Upper lobe of right lung (tissue), 1 donor: Measurements from ENCODE around the gene RABGGTA. TPM values are rescaled to one million over a fixed set of nuclear protein-coding genes. Genes with fewer than 3 reads are reported as not detected.

Experiments
- ATAC-seq: fragments of 200-7000 bp; cut with Tn5 transposase; one replicate; pipeline ENCODE4 v1.9.1; 2020; ENCODE audit warnings: mild to moderate bottlenecking, moderate library complexity
- DNase-seq: peaks from one replicate; pipeline ENCODE4 v3.0.0-alpha.2; 2020
- H3K27ac ChIP-seq: fragments of 200-600 bp; one replicate; pipeline ENCODE4 v1.8.0; 2022
- H3K27me3 ChIP-seq: fragments of 200-600 bp; one replicate; pipeline ENCODE4 v1.8.0; 2022; ENCODE audit warnings: mild to moderate bottlenecking
- H3K36me3 ChIP-seq: fragments of 200-600 bp; one replicate; pipeline ENCODE4 v1.8.0; 2022
- H3K4me1 ChIP-seq: fragments of 200-600 bp; one replicate; pipeline ENCODE4 v1.8.0; 2022
- H3K4me3 ChIP-seq: fragments of 200-600 bp; one replicate; pipeline ENCODE4 v1.8.0; 2022; ENCODE audit warnings: mild to moderate bottlenecking
- H3K9me3 ChIP-seq: fragments of 200-600 bp; one replicate; pipeline ENCODE4 v1.8.0; 2022
- intact Hi-C: fragments of 100-400 bp; cut with DNase I; formaldehyde crosslinking; loops from one replicate; pipeline ENCODE4 v1.11.0; 2022
- long read RNA-seq: library from polyadenylated mRNA; unstranded; transcript quantifications from one replicate; pipeline ENCODE4 v2.0.0, GENCODE V29; 2021
- total RNA-seq: library from RNA; stranded (reverse); fragmentation: NEBNext Ultra II Directional; extraction: Animal tissue kit (Norgen Biotek cat#: 25700); gene quantifications from one replicate; pipeline ENCODE4 v1.2.1, GENCODE V29; 2021
- TF ChIP-seq, protein P1 (sequence below): fragments of 200-600 bp; IDR thresholded peaks from one replicate; pipeline ENCODE4 v1.8.0; 2022; ENCODE audit warnings: antibody characterized with exemption
- donor health status: DM: no; HTN: yes; CAD: no; lungs with severe emphysema.

The RABGGTA gene
- total RNA-seq = 50.3 TPM
- long read RNA-seq, transcript RABGGTA-201 (17 exons, 2,088 nt) = major isoform, 45 of 98 reads
- long read RNA-seq, transcript RABGGTA-202 (16 exons, 2,265 nt) = minor isoform, 11 of 98 reads
- long read RNA-seq, partial matches to known transcripts = 13 of 98 reads
- long read RNA-seq, other reads (novel, unspliced or antisense) = 29 of 98 reads

GRCh38 chr14:24271134-24271833, at the start of gene RABGGTA:
TSS of gene RABGGTA (minus strand) at chr14:24271597. CDS start at chr14:24271115, 482 bp downstream.
- Histone ChIP-seq H3K36me3 (peaks cover 27% of the 10 kb centered on the region), H3K9me3 (no peaks in the 10 kb centered on the region), H3K27ac (peak within 1 kb of the TSS; percentile 100), H3K4me1 (peaks cover 37% of the 10 kb centered on the region), H3K27me3 (no peaks in the 10 kb centered on the region), H3K4me3 (peak within 1 kb of the TSS; percentile 95)
- TF ChIP-seq, protein P1, sequence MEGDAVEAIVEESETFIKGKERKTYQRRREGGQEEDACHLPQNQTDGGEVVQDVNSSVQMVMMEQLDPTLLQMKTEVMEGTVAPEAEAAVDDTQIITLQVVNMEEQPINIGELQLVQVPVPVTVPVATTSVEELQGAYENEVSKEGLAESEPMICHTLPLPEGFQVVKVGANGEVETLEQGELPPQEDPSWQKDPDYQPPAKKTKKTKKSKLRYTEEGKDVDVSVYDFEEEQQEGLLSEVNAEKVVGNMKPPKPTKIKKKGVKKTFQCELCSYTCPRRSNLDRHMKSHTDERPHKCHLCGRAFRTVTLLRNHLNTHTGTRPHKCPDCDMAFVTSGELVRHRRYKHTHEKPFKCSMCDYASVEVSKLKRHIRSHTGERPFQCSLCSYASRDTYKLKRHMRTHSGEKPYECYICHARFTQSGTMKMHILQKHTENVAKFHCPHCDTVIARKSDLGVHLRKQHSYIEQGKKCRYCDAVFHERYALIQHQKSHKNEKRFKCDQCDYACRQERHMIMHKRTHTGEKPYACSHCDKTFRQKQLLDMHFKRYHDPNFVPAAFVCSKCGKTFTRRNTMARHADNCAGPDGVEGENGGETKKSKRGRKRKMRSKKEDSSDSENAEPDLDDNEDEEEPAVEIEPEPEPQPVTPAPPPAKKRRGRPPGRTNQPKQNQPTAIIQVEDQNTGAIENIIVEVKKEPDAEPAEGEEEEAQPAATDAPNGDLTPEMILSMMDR = peak; percentile 69
- intact Hi-C loops = no loop called here
- ATAC-seq (peak; percentile 92), DNase-seq (peak; percentile 96)

DNA sequence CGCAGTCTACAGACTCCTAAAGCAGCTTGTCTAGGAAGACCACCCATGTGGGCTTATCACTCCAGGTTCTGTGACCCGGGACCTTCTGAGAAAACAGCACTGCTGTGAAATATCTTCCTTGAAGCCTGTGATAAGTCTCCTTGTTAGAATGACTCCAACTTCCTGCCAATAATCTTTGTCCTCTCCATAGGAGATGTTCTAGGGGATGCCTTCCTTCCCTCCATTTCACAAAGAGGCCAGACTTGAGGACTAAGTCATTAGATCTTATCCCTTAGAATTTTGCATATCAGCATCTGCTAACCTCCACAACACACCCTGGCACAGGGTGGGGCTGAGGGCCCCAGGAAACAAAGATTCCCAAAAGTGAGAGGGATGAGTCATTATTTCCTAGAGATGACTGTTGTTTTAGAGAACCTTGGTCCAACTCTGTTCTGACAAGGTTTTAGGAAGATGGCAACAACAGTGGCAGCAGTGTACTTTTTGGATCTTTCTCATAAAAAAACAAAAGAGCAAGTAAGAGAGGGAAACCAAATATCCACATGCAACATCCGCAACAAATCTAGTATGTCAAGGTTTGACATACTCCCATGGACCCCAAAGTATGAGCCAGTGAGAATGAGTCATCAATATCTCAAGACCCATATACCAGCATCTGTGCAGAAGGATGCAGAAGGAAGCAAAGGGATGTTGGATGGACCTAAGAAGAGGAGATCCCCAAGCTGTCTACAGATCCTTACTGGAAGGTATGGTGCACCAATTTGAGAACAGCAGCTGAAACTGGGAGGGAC, 45.9 kb upstream of the RABGGTA start:
- intact Hi-C loops = no loop called here
- Histone ChIP-seq H3K4me3 (no peak overlapping the region), H3K9me3 (no peaks in the 10 kb centered on the region), H3K27me3 (peaks cover 23% of the 10 kb centered on the region), H3K36me3 (no peaks in the 10 kb centered on the region), H3K27ac (no peak overlapping the region), H3K4me1 (peaks cover 48% of the 10 kb centered on the region)
- TF ChIP-seq, protein P1 = no peak
- DNase-seq (no peak), ATAC-seq (no peak)

- Histone ChIP-seq H3K4me1 (peaks cover 56% of the 10 kb centered on the region), H3K36me3 (no peaks in the 10 kb centered on the region), H3K27me3 (peaks cover 23% of the 10 kb centered on the region), H3K27ac (peak overlapping the region; percentile 63), H3K9me3 (no peaks in the 10 kb centered on the region), H3K4me3 (no peak overlapping the region)
- TF ChIP-seq, protein P1 = no peak
- intact Hi-C loops = no loop called here
- ATAC-seq (peak; percentile 5), DNase-seq (no peak)
Measured at GRCh38 chr14:24316597-24316950, 45.2 kb upstream of the RABGGTA start.

GRCh38 chr14:24315807-24316596, 44.6 kb upstream of the RABGGTA start:
- no peaks in the 10 kb centered on the region for H3K9me3 ChIP-seq
- H3K27me3 ChIP-seq = peaks cover 23% of the 10 kb centered on the region
- H3K27ac ChIP-seq = peak overlapping the region; percentile 63
- TF ChIP-seq, protein P1 = peak; percentile 38
- H3K4me1 ChIP-seq = peaks cover 61% of the 10 kb centered on the region
- peak; percentile 60 for ATAC-seq
- peak; percentile 75 for DNase-seq
- H3K4me3 ChIP-seq = no peak overlapping the region
- intact Hi-C loops = no loop called here
- no peaks in the 10 kb centered on the region for H3K36me3 ChIP-seq

DNA sequence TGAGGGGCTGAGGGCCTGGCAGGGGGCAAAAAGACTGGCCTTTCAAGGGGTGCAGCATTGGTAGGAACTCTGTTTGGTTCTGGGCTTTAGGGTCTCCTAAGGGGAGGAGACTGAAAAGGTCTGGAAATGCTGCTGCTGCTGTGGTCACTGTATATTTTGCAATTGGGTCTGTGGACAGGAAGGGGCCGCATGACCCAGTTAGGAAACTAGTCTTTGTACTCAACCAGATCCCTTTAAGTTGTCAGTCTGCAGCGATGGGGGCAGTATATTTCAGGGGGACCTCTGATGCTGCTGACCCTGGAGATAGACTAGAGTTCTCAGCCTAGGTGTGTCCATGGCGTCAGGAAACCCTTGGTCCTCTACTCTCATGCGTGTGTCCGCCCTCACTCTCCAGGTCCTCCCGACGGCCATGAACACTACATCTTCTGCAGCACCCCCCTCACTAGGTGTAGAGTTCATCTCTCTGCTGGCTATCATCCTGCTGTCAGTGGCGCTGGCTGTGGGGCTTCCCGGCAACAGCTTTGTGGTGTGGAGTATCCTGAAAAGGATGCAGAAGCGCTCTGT, 43.9 kb upstream of the RABGGTA start:
- Histone ChIP-seq H3K4me3 (no peak overlapping the region), H3K27ac (peak overlapping the region; percentile 63), H3K4me1 (peaks cover 65% of the 10 kb centered on the region), H3K36me3 (no peaks in the 10 kb centered on the region), H3K9me3 (no peaks in the 10 kb centered on the region), H3K27me3 (peaks cover 23% of the 10 kb centered on the region)
- intact Hi-C loops = no loop called here
- DNase-seq (peak; percentile 46), ATAC-seq (no peak)
- TF ChIP-seq, protein P1 = no peak
